ENCODE data around the gene OPA3. TPM values are rescaled to one million over a fixed set of nuclear protein-coding genes. Genes with fewer than 3 reads are reported as not detected.

Gene OPA3
- total RNA-seq, 1 experiment from 2014 or later: 10.1 TPM

DNA sequence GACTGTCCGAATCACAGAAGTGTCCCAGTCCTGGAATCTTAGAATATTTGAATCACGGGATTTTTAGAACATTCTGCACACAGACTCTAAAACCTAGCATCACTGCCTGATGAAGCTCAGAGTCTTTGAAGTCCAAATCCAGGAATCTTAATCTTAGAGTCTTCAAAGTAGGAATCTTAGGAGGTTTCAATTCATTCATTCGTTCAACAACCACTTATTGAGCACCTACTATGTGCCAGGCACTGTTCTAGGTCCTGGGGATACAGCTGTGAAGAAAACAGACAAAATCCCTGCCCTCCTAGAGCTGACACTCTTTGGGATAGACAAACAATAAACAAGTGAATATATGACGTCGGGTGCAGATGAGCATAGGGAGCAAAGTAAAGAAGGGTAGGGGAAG lies 89.4 kb downstream of the OPA3 start (continued):
- TF ChIP-seq AR (CRISPR knock-in tag; IDR thresholded peaks at IDR 0.05): no peak

DNA sequence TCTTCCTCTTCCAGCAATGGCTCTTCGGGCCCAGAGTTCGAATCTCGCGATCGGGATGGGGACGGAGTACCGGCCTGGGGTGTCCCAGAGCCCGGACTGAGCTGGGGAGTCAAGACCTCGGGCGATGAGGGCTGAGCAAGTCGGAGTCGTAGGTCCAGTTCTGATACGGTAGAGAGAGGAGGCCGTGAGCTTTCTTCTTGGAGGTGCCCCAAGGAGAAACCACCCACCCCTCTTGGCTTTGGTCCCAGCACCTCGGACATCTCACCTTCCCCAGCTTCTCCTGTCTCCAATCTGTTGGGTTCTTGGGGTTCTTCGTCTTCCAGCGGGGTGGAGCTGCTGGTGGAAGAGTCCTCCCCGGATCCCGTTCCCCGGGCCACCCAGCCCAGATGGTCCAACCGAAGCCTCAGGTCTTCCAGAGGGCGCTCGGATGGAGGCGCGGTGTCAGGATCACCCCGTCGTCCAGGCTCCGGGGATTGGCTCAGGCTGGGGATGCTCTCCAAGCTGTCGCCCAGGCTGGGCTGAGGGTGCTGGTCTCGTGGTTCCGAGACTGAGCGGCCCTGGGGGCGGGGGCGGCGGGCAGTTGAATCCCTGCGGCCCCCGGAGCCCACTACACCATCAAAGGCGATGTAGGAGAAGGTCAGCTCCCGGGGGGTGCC lies 90.2 kb downstream of the OPA3 start:
- Mint-ChIP-seq H3K4me3 (peak overlapping the region; percentile 33; the same call in 1 of the 2 replicates), H3K4me1 (peaks cover 31% of the 10 kb centered on the region), H3K27me3 (ENCODE audit: low read depth) (peaks cover 29% of the 10 kb centered on the region), H3K36me3 (peaks cover 3% of the 10 kb centered on the region; the same call in 1 of the 2 replicates), H3K27ac (no peak overlapping the region), H3K9me3 (no peaks in the 10 kb centered on the region)
- ATAC-seq (no peak), DNase-seq (ENCODE audit: low spot score) (no peak)
- ChIA-PET CTCF (interaction anchor here (0.5 to 9.1 kb wide), 4 partner anchors 9 to 556 kb away, joined by 3 to 145 read pairs (median 12); no protein-coding TSS in a partner anchor), POLR2A (no interaction called here)
- TF ChIP-seq ZBTB21 (CRISPR knock-in tag; IDR thresholded peaks at IDR 0.05; ENCODE audit: borderline replicate concordance): no peak
- no peak for TF ChIP-seq ZNF416 (CRISPR knock-in tag; IDR thresholded peaks at IDR 0.05)
- no peak for TF ChIP-seq EMX1 (CRISPR knock-in tag; IDR thresholded peaks at IDR 0.05)
- no peak for TF ChIP-seq ESRRA (CRISPR knock-in tag; IDR thresholded peaks at IDR 0.05; ENCODE audit: borderline replicate concordance)
- no peak for TF ChIP-seq TEAD1 (CRISPR knock-in tag; IDR thresholded peaks at IDR 0.05)
- TF ChIP-seq, protein P1, sequence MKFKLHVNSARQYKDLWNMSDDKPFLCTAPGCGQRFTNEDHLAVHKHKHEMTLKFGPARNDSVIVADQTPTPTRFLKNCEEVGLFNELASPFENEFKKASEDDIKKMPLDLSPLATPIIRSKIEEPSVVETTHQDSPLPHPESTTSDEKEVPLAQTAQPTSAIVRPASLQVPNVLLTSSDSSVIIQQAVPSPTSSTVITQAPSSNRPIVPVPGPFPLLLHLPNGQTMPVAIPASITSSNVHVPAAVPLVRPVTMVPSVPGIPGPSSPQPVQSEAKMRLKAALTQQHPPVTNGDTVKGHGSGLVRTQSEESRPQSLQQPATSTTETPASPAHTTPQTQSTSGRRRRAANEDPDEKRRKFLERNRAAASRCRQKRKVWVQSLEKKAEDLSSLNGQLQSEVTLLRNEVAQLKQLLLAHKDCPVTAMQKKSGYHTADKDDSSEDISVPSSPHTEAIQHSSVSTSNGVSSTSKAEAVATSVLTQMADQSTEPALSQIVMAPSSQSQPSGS (CRISPR knock-in tag; IDR thresholded peaks at IDR 0.05; ENCODE audit: borderline replicate concordance, low read depth): no peak
- TF ChIP-seq, protein P2, sequence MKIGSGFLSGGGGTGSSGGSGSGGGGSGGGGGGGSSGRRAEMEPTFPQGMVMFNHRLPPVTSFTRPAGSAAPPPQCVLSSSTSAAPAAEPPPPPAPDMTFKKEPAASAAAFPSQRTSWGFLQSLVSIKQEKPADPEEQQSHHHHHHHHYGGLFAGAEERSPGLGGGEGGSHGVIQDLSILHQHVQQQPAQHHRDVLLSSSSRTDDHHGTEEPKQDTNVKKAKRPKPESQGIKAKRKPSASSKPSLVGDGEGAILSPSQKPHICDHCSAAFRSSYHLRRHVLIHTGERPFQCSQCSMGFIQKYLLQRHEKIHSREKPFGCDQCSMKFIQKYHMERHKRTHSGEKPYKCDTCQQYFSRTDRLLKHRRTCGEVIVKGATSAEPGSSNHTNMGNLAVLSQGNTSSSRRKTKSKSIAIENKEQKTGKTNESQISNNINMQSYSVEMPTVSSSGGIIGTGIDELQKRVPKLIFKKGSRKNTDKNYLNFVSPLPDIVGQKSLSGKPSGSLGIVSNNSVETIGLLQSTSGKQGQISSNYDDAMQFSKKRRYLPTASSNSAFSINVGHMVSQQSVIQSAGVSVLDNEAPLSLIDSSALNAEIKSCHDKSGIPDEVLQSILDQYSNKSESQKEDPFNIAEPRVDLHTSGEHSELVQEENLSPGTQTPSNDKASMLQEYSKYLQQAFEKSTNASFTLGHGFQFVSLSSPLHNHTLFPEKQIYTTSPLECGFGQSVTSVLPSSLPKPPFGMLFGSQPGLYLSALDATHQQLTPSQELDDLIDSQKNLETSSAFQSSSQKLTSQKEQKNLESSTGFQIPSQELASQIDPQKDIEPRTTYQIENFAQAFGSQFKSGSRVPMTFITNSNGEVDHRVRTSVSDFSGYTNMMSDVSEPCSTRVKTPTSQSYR (CRISPR knock-in tag; IDR thresholded peaks at IDR 0.05): no peak
- TF ChIP-seq CREM (CRISPR knock-in tag; IDR thresholded peaks at IDR 0.05): no peak
- TF ChIP-seq FOXJ3 (CRISPR knock-in tag; IDR thresholded peaks at IDR 0.05; ENCODE audit: borderline replicate concordance): no peak
- no peak for TF ChIP-seq E2F1 (CRISPR knock-in tag; IDR thresholded peaks at IDR 0.05)
- TF ChIP-seq ZNF671 (CRISPR knock-in tag; IDR thresholded peaks at IDR 0.05): no peak
- TF ChIP-seq FOXP1 (CRISPR knock-in tag; IDR thresholded peaks at IDR 0.05; ENCODE audit: borderline replicate concordance): no peak
- TF ChIP-seq GABPB1 (CRISPR knock-in tag; IDR thresholded peaks at IDR 0.05): no peak
- no peak for TF ChIP-seq NFYB (CRISPR knock-in tag; conservative IDR thresholded peaks at IDR 0.05; ENCODE audit: low read depth)

Measured in WTC11 (cell line).